ENCODE data around the gene ZNF296. TPM values are rescaled to one million over a fixed set of nuclear protein-coding genes. Genes with fewer than 3 reads are reported as not detected.

The ZNF296 gene
- total and polyA plus RNA-seq, 2 of the 13 experiments (the other 11 are each of a cell fraction or from before 2014, with no cell fraction given), result 0.26 to 0.62 TPM

GRCh38 chr19:45076029-45076850 lies at the start of gene ZNF296 (continued):
- TF ChIP-seq ZNF138 (CRISPR knock-in tag; IDR thresholded peaks at IDR 0.05; ENCODE audit: low read depth) (peak; percentile 88; the same call in 1 of the 2 replicates), ZNF335 (CRISPR knock-in tag; IDR thresholded peaks at IDR 0.05) (no peak), FOSL2 (CRISPR knock-in tag; IDR thresholded peaks at IDR 0.05) (0 out of 2 replicates have a peak, but pooled peaks have one; percentile 14), NRL (CRISPR knock-in tag; IDR thresholded peaks at IDR 0.05; ENCODE audit: borderline replicate concordance) (peak; percentile 54; the same call in 1 of the 2 replicates), POLR2G (IDR thresholded peaks at IDR 0.05; ENCODE audit: low read depth, low read length) (peak; percentile 73), ZNF766 (CRISPR knock-in tag; IDR thresholded peaks at IDR 0.05; ENCODE audit: borderline replicate concordance) (peak; percentile 25; the same call in 1 of the 2 replicates), IKZF4 (CRISPR knock-in tag; IDR thresholded peaks at IDR 0.05; ENCODE audit: borderline replicate concordance, low read depth, not compliant biosample characterization) (peak; percentile 63), CCDC6 (CRISPR knock-in tag; IDR thresholded peaks at IDR 0.05) (peak; percentile 75; the same call in 1 of the 2 replicates), POLR2A (IDR thresholded peaks at IDR 0.05; ENCODE audit: insufficient read depth in 1 of 2, low read depth in 2 of 2, low read length in 2 of 2) (peak; percentile 71 to 93), CENPBD1 (CRISPR knock-in tag; IDR thresholded peaks at IDR 0.05; ENCODE audit: borderline replicate concordance, low read depth) (peak; percentile 69; the same call in 1 of the 2 replicates), SKI (IDR thresholded peaks at IDR 0.05; ENCODE audit: partially characterized antibody) (peak; percentile 40), ZNF790 (CRISPR knock-in tag; IDR thresholded peaks at IDR 0.05; ENCODE audit: borderline replicate concordance) (0 out of 2 replicates have a peak, but pooled peaks have one; percentile 37), ZNF777 (CRISPR knock-in tag; IDR thresholded peaks at IDR 0.05) (peak; percentile 87), GABPB1 (CRISPR knock-in tag; IDR thresholded peaks at IDR 0.05) (peak; percentile 67), PPARG (CRISPR knock-in tag; conservative IDR thresholded peaks at IDR 0.05) (peak; percentile 36; the same call in 1 of the 2 replicates), ZNF605 (CRISPR knock-in tag; IDR thresholded peaks at IDR 0.05) (0 out of 2 replicates have a peak, but pooled peaks have one; percentile 53)
- TF ChIP-seq, protein P1, sequence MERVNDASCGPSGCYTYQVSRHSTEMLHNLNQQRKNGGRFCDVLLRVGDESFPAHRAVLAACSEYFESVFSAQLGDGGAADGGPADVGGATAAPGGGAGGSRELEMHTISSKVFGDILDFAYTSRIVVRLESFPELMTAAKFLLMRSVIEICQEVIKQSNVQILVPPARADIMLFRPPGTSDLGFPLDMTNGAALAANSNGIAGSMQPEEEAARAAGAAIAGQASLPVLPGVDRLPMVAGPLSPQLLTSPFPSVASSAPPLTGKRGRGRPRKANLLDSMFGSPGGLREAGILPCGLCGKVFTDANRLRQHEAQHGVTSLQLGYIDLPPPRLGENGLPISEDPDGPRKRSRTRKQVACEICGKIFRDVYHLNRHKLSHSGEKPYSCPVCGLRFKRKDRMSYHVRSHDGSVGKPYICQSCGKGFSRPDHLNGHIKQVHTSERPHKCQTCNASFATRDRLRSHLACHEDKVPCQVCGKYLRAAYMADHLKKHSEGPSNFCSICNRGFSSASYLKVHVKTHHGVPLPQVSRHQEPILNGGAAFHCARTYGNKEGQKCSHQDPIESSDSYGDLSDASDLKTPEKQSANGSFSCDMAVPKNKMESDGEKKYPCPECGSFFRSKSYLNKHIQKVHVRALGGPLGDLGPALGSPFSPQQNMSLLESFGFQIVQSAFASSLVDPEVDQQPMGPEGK (CRISPR knock-in tag; IDR thresholded peaks at IDR 0.05), result peak; percentile 66
- TF ChIP-seq, protein P2, sequence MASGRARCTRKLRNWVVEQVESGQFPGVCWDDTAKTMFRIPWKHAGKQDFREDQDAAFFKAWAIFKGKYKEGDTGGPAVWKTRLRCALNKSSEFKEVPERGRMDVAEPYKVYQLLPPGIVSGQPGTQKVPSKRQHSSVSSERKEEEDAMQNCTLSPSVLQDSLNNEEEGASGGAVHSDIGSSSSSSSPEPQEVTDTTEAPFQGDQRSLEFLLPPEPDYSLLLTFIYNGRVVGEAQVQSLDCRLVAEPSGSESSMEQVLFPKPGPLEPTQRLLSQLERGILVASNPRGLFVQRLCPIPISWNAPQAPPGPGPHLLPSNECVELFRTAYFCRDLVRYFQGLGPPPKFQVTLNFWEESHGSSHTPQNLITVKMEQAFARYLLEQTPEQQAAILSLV (CRISPR knock-in tag; IDR thresholded peaks at IDR 0.05; ENCODE audit: borderline replicate concordance), result peak; percentile 25; the same call in 1 of the 2 replicates
- TF ChIP-seq, protein P3, sequence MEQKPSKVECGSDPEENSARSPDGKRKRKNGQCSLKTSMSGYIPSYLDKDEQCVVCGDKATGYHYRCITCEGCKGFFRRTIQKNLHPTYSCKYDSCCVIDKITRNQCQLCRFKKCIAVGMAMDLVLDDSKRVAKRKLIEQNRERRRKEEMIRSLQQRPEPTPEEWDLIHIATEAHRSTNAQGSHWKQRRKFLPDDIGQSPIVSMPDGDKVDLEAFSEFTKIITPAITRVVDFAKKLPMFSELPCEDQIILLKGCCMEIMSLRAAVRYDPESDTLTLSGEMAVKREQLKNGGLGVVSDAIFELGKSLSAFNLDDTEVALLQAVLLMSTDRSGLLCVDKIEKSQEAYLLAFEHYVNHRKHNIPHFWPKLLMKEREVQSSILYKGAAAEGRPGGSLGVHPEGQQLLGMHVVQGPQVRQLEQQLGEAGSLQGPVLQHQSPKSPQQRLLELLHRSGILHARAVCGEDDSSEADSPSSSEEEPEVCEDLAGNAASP (CRISPR knock-in tag; IDR thresholded peaks at IDR 0.05; ENCODE audit: borderline replicate concordance), result peak; percentile 90
- TF ChIP-seq, protein P4, sequence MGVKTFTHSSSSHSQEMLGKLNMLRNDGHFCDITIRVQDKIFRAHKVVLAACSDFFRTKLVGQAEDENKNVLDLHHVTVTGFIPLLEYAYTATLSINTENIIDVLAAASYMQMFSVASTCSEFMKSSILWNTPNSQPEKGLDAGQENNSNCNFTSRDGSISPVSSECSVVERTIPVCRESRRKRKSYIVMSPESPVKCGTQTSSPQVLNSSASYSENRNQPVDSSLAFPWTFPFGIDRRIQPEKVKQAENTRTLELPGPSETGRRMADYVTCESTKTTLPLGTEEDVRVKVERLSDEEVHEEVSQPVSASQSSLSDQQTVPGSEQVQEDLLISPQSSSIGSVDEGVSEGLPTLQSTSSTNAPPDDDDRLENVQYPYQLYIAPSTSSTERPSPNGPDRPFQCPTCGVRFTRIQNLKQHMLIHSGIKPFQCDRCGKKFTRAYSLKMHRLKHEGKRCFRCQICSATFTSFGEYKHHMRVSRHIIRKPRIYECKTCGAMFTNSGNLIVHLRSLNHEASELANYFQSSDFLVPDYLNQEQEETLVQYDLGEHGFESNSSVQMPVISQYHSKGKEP (CRISPR knock-in tag; IDR thresholded peaks at IDR 0.05), result no peak
